Mucosa of descending colon (tissue), 3 donors: Measurements from ENCODE around the gene ANKRD44. TPM values are rescaled to one million over a fixed set of nuclear protein-coding genes. Genes with fewer than 3 reads are reported as not detected.

ENCODE experiments used
- ATAC-seq: fragments of 200-7000 bp; cut with Tn5 transposase; one replicate; pipeline ENCODE4 v1.9.1; 2020; ENCODE audit warnings: mild to moderate bottlenecking, moderate library complexity
- DNase-seq, 3 donors: peaks; one replicate each; pipeline ENCODE4 v3.0.0-alpha.2; 2020
- H3K36me3 ChIP-seq: fragments of 200-600 bp; one replicate; pipeline ENCODE4 v1.8.0; 2021; ENCODE audit warnings: low read depth, mild to moderate bottlenecking
- H3K4me1 ChIP-seq: fragments of 200-600 bp; one replicate; pipeline ENCODE4 v1.8.0; 2021; ENCODE audit warnings: low read depth, mild to moderate bottlenecking
- H3K4me3 ChIP-seq: fragments of 200-600 bp; one replicate; pipeline ENCODE4 v1.8.0; 2021; ENCODE audit warnings: mild to moderate bottlenecking
- H3K9me3 ChIP-seq: fragments of 200-600 bp; one replicate; pipeline ENCODE4 v1.8.0; 2021; ENCODE audit warnings: mild to moderate bottlenecking
- CTCF ChIP-seq: fragments of 200-600 bp; IDR thresholded peaks from one replicate; pipeline ENCODE4 v1.8.0; 2022; ENCODE audit warnings: antibody characterized with exemption, mild to moderate bottlenecking
- intact Hi-C, 2 donors: fragments of 100-400 bp; cut with DNase I in 1 of 2; cut with micrococcal nuclease in 1 of 2; formaldehyde crosslinking; loops; one replicate each; pipeline versions ENCODE4 v1.11.0 to v1.11.1; 2022; cut with DNase I, micrococcal nuclease
- total RNA-seq, 3 donors: library from RNA; stranded (reverse); fragmentation: NEBNext Ultra II Directional in 2 of 3; extraction: Animal tissue kit (Norgen Biotek cat#: 25700) in 2 of 3; gene quantifications; one replicate each; pipeline versions ENCODE4 v1.2.1 to v1.2.4, GENCODE V29; 2021 to 2023
- donor health status: DM: no; HTN: no; CAD: no; lungs with moderate emphysema.
- donor health status: DM: no; HTN: no; CAD: no.
- donor health status: DM: no; HTN: yes; CAD: no.

The ANKRD44 gene
- total RNA-seq, 3 donors from 2014 or later = 9.7 to 25.7 (median 13.7) TPM

- H3K36me3 ChIP-seq = no peaks in the 10 kb centered on the region
- ATAC-seq = peak; percentile 41
- H3K9me3 ChIP-seq = no peaks in the 10 kb centered on the region
- TF ChIP-seq CTCF = no peak
- H3K4me3 ChIP-seq = no peak overlapping the region
- no peak for DNase-seq
- intact Hi-C loops = no loop called here
- H3K4me1 ChIP-seq = no peaks in the 10 kb centered on the region
Measured at GRCh38 chr2:197247083-197247482, 63.5 kb downstream of the ANKRD44 start.

- no peaks in the 10 kb centered on the region for H3K9me3 ChIP-seq
- no peak for DNase-seq
- no peaks in the 10 kb centered on the region for H3K36me3 ChIP-seq
- H3K4me3 ChIP-seq = no peak overlapping the region
- ATAC-seq = no peak
- H3K4me1 ChIP-seq = no peaks in the 10 kb centered on the region
- intact Hi-C loops = no loop called here
- TF ChIP-seq CTCF = no peak
Measured at GRCh38 chr2:197245829-197246804, 64.5 kb downstream of the ANKRD44 start.

GRCh38 chr2:197244349-197244748, 66.2 kb downstream of the ANKRD44 start:
- ATAC-seq (no peak), DNase-seq (no peak)
- H3K36me3 ChIP-seq = no peaks in the 10 kb centered on the region
- H3K4me1 ChIP-seq = no peaks in the 10 kb centered on the region
- intact Hi-C loops = no loop called here
- no peak for TF ChIP-seq CTCF
- H3K9me3 ChIP-seq = no peaks in the 10 kb centered on the region
- no peak overlapping the region for H3K4me3 ChIP-seq

GRCh38 chr2:197242719-197243118, 67.9 kb downstream of the ANKRD44 start:
- DNase-seq = no peak
- ATAC-seq = no peak
- Histone ChIP-seq H3K4me3 (no peak overlapping the region), H3K36me3 (no peaks in the 10 kb centered on the region), H3K9me3 (no peaks in the 10 kb centered on the region), H3K4me1 (no peaks in the 10 kb centered on the region)
- intact Hi-C loops = no loop called here
- TF ChIP-seq CTCF = no peak

- DNase-seq (no peak), ATAC-seq (no peak)
- TF ChIP-seq CTCF = no peak
- Histone ChIP-seq H3K9me3 (no peaks in the 10 kb centered on the region), H3K36me3 (no peaks in the 10 kb centered on the region), H3K4me1 (no peaks in the 10 kb centered on the region), H3K4me3 (no peak overlapping the region)
- intact Hi-C loops = no loop called here
Measured at GRCh38 chr2:197241596-197241995, 69.0 kb downstream of the ANKRD44 start.
